Natural killer cell (primary cell): ENCODE data around the gene FAM53B. TPM values are rescaled to one million over a fixed set of nuclear protein-coding genes. Genes with fewer than 3 reads are reported as not detected.

Source experiments
- ATAC-seq, 3 donors: fragments of 150-1000 bp in 2 of 3; fragments of 200-7000 bp in 1 of 3; cut with Tn5 transposase; 1 replicate in 1 of 3; 2 replicates in 2 of 3; pipeline ENCODE4 v1.10.0; 2021; ENCODE audit warnings: mild to moderate bottlenecking in 2 of 3, moderate library complexity in 2 of 3
- DNase-seq, 2 donors: peaks; one replicate each; pipeline versions ENCODE4 v3.0.0 to v3.0.0-alpha.2; 2013 to 2021; ENCODE audit warnings: mixed read lengths in 1 of 2
- H3K27ac ChIP-seq: one replicate; pipeline ENCODE4 v1.5.1; 2013; ENCODE audit warnings: mild to moderate bottlenecking, low read length
- H3K27me3 ChIP-seq: one replicate; pipeline ENCODE4 v1.6.1; 2013; ENCODE audit warnings: low read length; ENCODE audit not compliant: control insufficient read depth, insufficient read depth
- H3K36me3 ChIP-seq: one replicate; pipeline ENCODE4 v1.6.1; 2013; ENCODE audit warnings: low read length; ENCODE audit not compliant: control insufficient read depth, insufficient read depth
- H3K4me1 ChIP-seq: one replicate; pipeline ENCODE4 v1.6.1; 2013; ENCODE audit warnings: low read length; ENCODE audit not compliant: control insufficient read depth, insufficient read depth
- H3K4me3 ChIP-seq: one replicate; pipeline ENCODE4 v1.5.1; 2013; ENCODE audit warnings: low read length
- H3K9me3 ChIP-seq: one replicate; pipeline ENCODE4 v1.6.1; 2013; ENCODE audit warnings: low read length; ENCODE audit not compliant: control insufficient read depth, insufficient read depth
- H3K27ac Mint-ChIP-seq, 2 donors: one replicate each; pipeline ENCODE4 v1.8.0; 2022; ENCODE audit warnings: mild to moderate bottlenecking in 2 of 2, mixed read lengths in 2 of 2, moderate library complexity in 1 of 2
- H3K27me3 Mint-ChIP-seq, 2 donors: one replicate each; pipeline ENCODE4 v1.8.0; 2022; ENCODE audit warnings: low read depth in 2 of 2, mixed read lengths in 2 of 2
- H3K36me3 Mint-ChIP-seq: one replicate; pipeline ENCODE4 v1.8.0; 2022; ENCODE audit warnings: mixed read lengths
- H3K4me1 Mint-ChIP-seq, 2 donors: one replicate each; pipeline ENCODE4 v1.8.0; 2022; ENCODE audit warnings: mixed read lengths in 2 of 2
- H3K4me3 Mint-ChIP-seq: one replicate; pipeline ENCODE4 v1.8.0; 2022; ENCODE audit warnings: mild to moderate bottlenecking, moderate library complexity, mixed read lengths
- H3K9me3 Mint-ChIP-seq, 2 donors: one replicate each; pipeline ENCODE4 v1.8.0; 2022; ENCODE audit warnings: mixed read lengths in 2 of 2
- CTCF ChIP-seq: fragments of 200-600 bp; IDR thresholded peaks from one replicate; pipeline ENCODE4 v1.8.0; 2022; ENCODE audit warnings: antibody characterized with exemption
- WGBS: methylation state at CpG from one replicate; pipeline ENCODE4 v1.1.7; 2013; ENCODE audit warnings: missing lambda C conversion rate; ENCODE audit not compliant: insufficient coverage; 5-methylcytosine and 5-hydroxymethylcytosine counted together
- intact Hi-C: fragments of 100-400 bp; cut with micrococcal nuclease; formaldehyde crosslinking; loops from one replicate; pipeline ENCODE4 v1.14.2; 2022
- total RNA-seq, 4 donors: library from RNA; stranded (reverse); fragments of 120-200 nt in 1 of 4; gene quantifications; one replicate each; pipeline versions ENCODE4 v1.2.3 to v1.2.4, GENCODE V29; 2013 to 2022

Gene FAM53B
- total RNA-seq, 3 donors from 2014 or later (not counting 1 experiment from before 2014, with no cell fraction given): 77.4 to 172 (median 121) TPM

- peaks cover 89% of the 10 kb centered on the region for H3K4me1 ChIP-seq
- peak overlapping the region; percentile 36 for H3K27ac ChIP-seq
- H3K27me3 ChIP-seq: no peaks in the 10 kb centered on the region
- intact Hi-C loops: loop anchor here (5.0 kb wide), 1 partner anchor 155 kb away; no protein-coding TSS in a partner anchor
- no peaks in the 10 kb centered on the region for H3K27me3 Mint-ChIP-seq
- no peak overlapping the region for H3K4me3 Mint-ChIP-seq
- H3K4me1 Mint-ChIP-seq: peaks cover 81 to 94% of the 10 kb centered on the region in 2 donors
- no peak for ATAC-seq
- no peak for DNase-seq
- no peak overlapping the region for H3K4me3 ChIP-seq
- 83% methylated on average over 10 of the region's 12 CpGs for WGBS
- H3K27ac Mint-ChIP-seq: peak overlapping the region; percentile 91 to 98
- no peaks in the 10 kb centered on the region for H3K9me3 ChIP-seq
- peaks cover 11% of the 10 kb centered on the region for H3K36me3 ChIP-seq
- H3K9me3 Mint-ChIP-seq: no peaks in the 10 kb centered on the region
- TF ChIP-seq CTCF: no peak
- no peaks in the 10 kb centered on the region for H3K36me3 Mint-ChIP-seq
Observed at GRCh38 chr10:124686707-124687376, 57.3 kb downstream of the FAM53B start.

GRCh38 chr10:124685261-124685660 lies 58.9 kb downstream of the FAM53B start:
- peak overlapping the region; percentile 78 to 98 for H3K27ac Mint-ChIP-seq
- no peaks in the 10 kb centered on the region for H3K27me3 Mint-ChIP-seq
- intact Hi-C loops: loop anchor here (5.0 kb wide), 1 partner anchor 153 kb away; no protein-coding TSS in a partner anchor
- H3K27ac ChIP-seq: peak overlapping the region; percentile 44
- no peak for TF ChIP-seq CTCF
- peaks cover 89% of the 10 kb centered on the region for H3K4me1 ChIP-seq
- H3K36me3 ChIP-seq: peaks cover 25% of the 10 kb centered on the region
- ATAC-seq: no peak
- 42% methylated on average over 12 of the region's 12 CpGs for WGBS
- peaks cover 5% of the 10 kb centered on the region for H3K36me3 Mint-ChIP-seq
- H3K4me3 ChIP-seq: no peak overlapping the region
- peak overlapping the region; percentile 49 for H3K4me3 Mint-ChIP-seq
- H3K9me3 ChIP-seq: no peaks in the 10 kb centered on the region
- H3K27me3 ChIP-seq: no peaks in the 10 kb centered on the region
- no peaks in the 10 kb centered on the region for H3K9me3 Mint-ChIP-seq
- DNase-seq: peak in 1 of 2 donors; percentile 51
- peaks cover 77 to 92% of the 10 kb centered on the region in 2 donors for H3K4me1 Mint-ChIP-seq

GRCh38 chr10:124683814-124684213 lies 60.4 kb downstream of the FAM53B start:
- intact Hi-C loops: no loop called here
- no peaks in the 10 kb centered on the region for H3K27me3 Mint-ChIP-seq
- peaks cover 28% of the 10 kb centered on the region for H3K36me3 ChIP-seq
- H3K9me3 Mint-ChIP-seq: no peaks in the 10 kb centered on the region
- H3K4me1 Mint-ChIP-seq: peaks cover 80 to 92% of the 10 kb centered on the region in 2 donors
- ATAC-seq: no peak
- no peaks in the 10 kb centered on the region for H3K27me3 ChIP-seq
- H3K36me3 Mint-ChIP-seq: peaks cover 7% of the 10 kb centered on the region
- peak overlapping the region; percentile 78 to 98 for H3K27ac Mint-ChIP-seq
- no peaks in the 10 kb centered on the region for H3K9me3 ChIP-seq
- no peak overlapping the region for H3K4me3 ChIP-seq
- H3K4me1 ChIP-seq: peaks cover 89% of the 10 kb centered on the region
- WGBS: 42% methylated on average over 5 of the region's 5 CpGs
- H3K4me3 Mint-ChIP-seq: peak overlapping the region; percentile 47
- no peak for TF ChIP-seq CTCF
- peak in 1 of 2 donors; percentile 44 for DNase-seq
- peak overlapping the region; percentile 54 for H3K27ac ChIP-seq
